ENCODE data around the gene RORC. TPM values are rescaled to one million over a fixed set of nuclear protein-coding genes. Genes with fewer than 3 reads are reported as not detected.

Gene RORC
- polyA plus RNA-seq, 3 donors, result 0.03 TPM; not detected in 2

- no peak overlapping the region for H3K4me2 ChIP-seq (replicated peaks; ENCODE audit: extremely low read depth, low read length, poor library complexity, severe bottlenecking)
- no peaks in the 10 kb centered on the region for H3K4me1 ChIP-seq (ENCODE audit: control insufficient read depth in 1 of 2, insufficient read depth in 2 of 2, low read length in 2 of 2)
- TF ChIP-seq CTCF (IDR thresholded peaks at IDR 0.05), result no peak
- Mint-ChIP-seq H3K36me3 (no peaks in the 10 kb centered on the region), H3K27me3 (ENCODE audit: low read depth in 3 of 3) (peaks cover 18 to 28% (median 22%) of the 10 kb centered on the region in 3 donors), H3K4me1 (peaks cover 2% of the 10 kb centered on the region), H3K4me3 (peak overlapping the region in 1 of 2 donors; percentile 2), H3K9me3 (no peaks in the 10 kb centered on the region), H3K27ac (no peak overlapping the region)
- no peak overlapping the region for H3K4me3 ChIP-seq (replicated peaks in 1 of 3; ENCODE audit: low read depth in 2 of 3, low read length in 3 of 3)
- no peak overlapping the region for H3K27ac ChIP-seq (ENCODE audit: low read depth in 1 of 2, low read length in 2 of 2)
- intact Hi-C loops (cut with micrococcal nuclease), result no loop called here
- H3K79me2 ChIP-seq (ENCODE audit: insufficient read depth, low read length), result no peaks in the 10 kb centered on the region
- no peak overlapping the region for H3K9ac ChIP-seq (ENCODE audit: insufficient read depth, low read length, poor library complexity, severe bottlenecking)
- no peaks in the 10 kb centered on the region for H3K9me3 ChIP-seq (replicated peaks in 1 of 2; ENCODE audit: control insufficient read depth in 1 of 2, insufficient read depth in 1 of 2, low read length in 2 of 2)
- no peaks in the 10 kb centered on the region for H3K36me3 ChIP-seq (replicated peaks in 1 of 2; ENCODE audit: control insufficient read depth in 1 of 2, insufficient read depth in 2 of 2, low read length in 2 of 2)
- H2AFZ ChIP-seq (ENCODE audit: insufficient read depth, low read depth, low read length, poor library complexity, severe bottlenecking), result no peak overlapping the region
- DNase-seq, result no peak
- WGBS (ENCODE audit: insufficient coverage), result 79% methylated on average over 7 of the region's 9 CpGs
- no peaks in the 10 kb centered on the region for H4K20me1 ChIP-seq (ENCODE audit: insufficient read depth, low read length)
- peaks cover 5 to 16% of the 10 kb centered on the region in 2 donors for H3K27me3 ChIP-seq (ENCODE audit: control insufficient read depth in 2 of 2, insufficient read depth in 2 of 2, low read length in 2 of 2)
These were observed 32.2 kb downstream of the RORC start for GRCh38 chr1:151799179-151800022.

- Mint-ChIP-seq H3K4me3 (no peak overlapping the region), H3K27ac (no peak overlapping the region), H3K36me3 (no peaks in the 10 kb centered on the region), H3K9me3 (no peaks in the 10 kb centered on the region), H3K27me3 (ENCODE audit: low read depth in 3 of 3) (peaks cover 17 to 26% (median 18%) of the 10 kb centered on the region in 3 donors), H3K4me1 (peaks cover 2% of the 10 kb centered on the region)
- Histone ChIP-seq H3K4me3 (replicated peaks in 1 of 3; ENCODE audit: low read depth in 2 of 3, low read length in 3 of 3) (no peak overlapping the region), H3K4me1 (ENCODE audit: control insufficient read depth in 1 of 2, insufficient read depth in 2 of 2, low read length in 2 of 2) (no peaks in the 10 kb centered on the region), H3K36me3 (replicated peaks in 1 of 2; ENCODE audit: control insufficient read depth in 1 of 2, insufficient read depth in 2 of 2, low read length in 2 of 2) (no peaks in the 10 kb centered on the region), H3K79me2 (ENCODE audit: insufficient read depth, low read length) (no peaks in the 10 kb centered on the region), H2AFZ (ENCODE audit: insufficient read depth, low read depth, low read length, poor library complexity, severe bottlenecking) (no peak overlapping the region), H3K4me2 (replicated peaks; ENCODE audit: extremely low read depth, low read length, poor library complexity, severe bottlenecking) (no peak overlapping the region), H3K27ac (ENCODE audit: low read depth in 1 of 2, low read length in 2 of 2) (no peak overlapping the region), H3K9ac (ENCODE audit: insufficient read depth, low read length, poor library complexity, severe bottlenecking) (no peak overlapping the region), H4K20me1 (ENCODE audit: insufficient read depth, low read length) (no peaks in the 10 kb centered on the region), H3K27me3 (ENCODE audit: control insufficient read depth in 2 of 2, insufficient read depth in 2 of 2, low read length in 2 of 2) (peaks cover 5 to 15% of the 10 kb centered on the region in 2 donors), H3K9me3 (replicated peaks in 1 of 2; ENCODE audit: control insufficient read depth in 1 of 2, insufficient read depth in 1 of 2, low read length in 2 of 2) (no peaks in the 10 kb centered on the region)
- DNase-seq, result no peak
- no peak for TF ChIP-seq CTCF (IDR thresholded peaks at IDR 0.05)
- intact Hi-C loops (cut with micrococcal nuclease), result no loop called here
- WGBS (ENCODE audit: insufficient coverage), result 89% methylated on average over 3 of the region's 5 CpGs
These were observed 33.0 kb downstream of the RORC start for GRCh38 chr1:151798571-151798970.
